Loucy (cell line): ENCODE data around the gene WDR4.

Experiments used
- H2AFZ ChIP-seq: fragments of 200-600 bp; sonication (generic); 2 replicates; pipeline ENCODE4 v1.6.0; 2016; ENCODE audit warnings: antibody characterized with exemption, mild to moderate bottlenecking, low read length, moderate library complexity
- H3F3A ChIP-seq: fragments of 200-600 bp; 2 replicates; pipeline ENCODE4 v1.6.0; 2016; ENCODE audit warnings: antibody characterized with exemption, low read depth, mild to moderate bottlenecking
- H3K27me3 ChIP-seq: fragments of 200-600 bp; sonication (generic); 2 replicates; pipeline ENCODE4 v1.6.1; 2014; ENCODE audit warnings: low read length, mild to moderate bottlenecking; ENCODE audit not compliant: insufficient read depth, poor library complexity, severe bottlenecking
- H3K36me3 ChIP-seq: fragments of 200-600 bp; sonication (generic); 2 replicates; pipeline ENCODE4 v1.6.1; 2016; ENCODE audit warnings: low read length; ENCODE audit not compliant: insufficient read depth
- H3K4me1 ChIP-seq: fragments of 200-600 bp; sonication (generic); 2 replicates; pipeline ENCODE4 v1.5.1; 2014; ENCODE audit warnings: low read length, mild to moderate bottlenecking; ENCODE audit not compliant: insufficient read depth, poor library complexity, severe bottlenecking
- H3K4me2 ChIP-seq: fragments of 200-600 bp; sonication (generic); 2 replicates; pipeline ENCODE4 v1.6.0; 2014; ENCODE audit warnings: antibody characterized with exemption, low read length, low read depth, mild to moderate bottlenecking; ENCODE audit not compliant: poor library complexity, severe bottlenecking
- H3K4me3 ChIP-seq: fragments of 200-600 bp; sonication (generic); 2 replicates; pipeline ENCODE4 v1.5.1; 2014; ENCODE audit warnings: low read length, mild to moderate bottlenecking, mixed read lengths; ENCODE audit not compliant: poor library complexity, severe bottlenecking
- H3K79me2 ChIP-seq: fragments of 200-600 bp; sonication (generic); 2 replicates; pipeline ENCODE4 v1.6.1; 2014; ENCODE audit warnings: low read length; ENCODE audit not compliant: insufficient read depth
- H3K9ac ChIP-seq: fragments of 200-600 bp; sonication (generic); 2 replicates; pipeline ENCODE4 v1.6.0; 2014; ENCODE audit warnings: mild to moderate bottlenecking, low read depth, low read length, moderate library complexity; ENCODE audit not compliant: poor library complexity, severe bottlenecking
- H3K9me2 ChIP-seq: fragments of 200-600 bp; sonication (generic); replicated peaks from 2 replicates; pipeline ENCODE4 v1.6.1; 2016; ENCODE audit warnings: low read depth, low read length, mixed read lengths
- H3K9me3 ChIP-seq: fragments of 200-600 bp; sonication (generic); 2 replicates; pipeline ENCODE4 v1.6.1; 2014; ENCODE audit warnings: mild to moderate bottlenecking, antibody characterized with exemption, low read length, low read depth; ENCODE audit not compliant: insufficient read depth
- H4K20me1 ChIP-seq: fragments of 200-600 bp; sonication (generic); 2 replicates; pipeline ENCODE4 v1.6.0; 2014; ENCODE audit warnings: antibody characterized with exemption, low read length, mild to moderate bottlenecking; ENCODE audit not compliant: insufficient read depth, poor library complexity, severe bottlenecking
- EZH2phosphoT487 ChIP-seq: fragments of 200-600 bp; IDR thresholded peaks from 2 replicates; pipeline ENCODE4 v1.6.1; 2018; ENCODE audit warnings: antibody characterized with exemption, mild to moderate bottlenecking, moderate library complexity, borderline replicate concordance
- TF ChIP-seq, protein P1 (sequence below): fragments of 200-600 bp; sonication (generic); conservative IDR thresholded peaks from 2 replicates; pipeline ENCODE4 v1.5.1; 2014; ENCODE audit warnings: mild to moderate bottlenecking, antibody characterized with exemption, low read length

Gene WDR4

GRCh38 chr21:42924433-42924751, 45.1 kb upstream of the WDR4 start:
- H3K4me2 ChIP-seq: peak overlapping the region; percentile 72
- no peak for TF ChIP-seq EZH2phosphoT487
- TF ChIP-seq, protein P1, sequence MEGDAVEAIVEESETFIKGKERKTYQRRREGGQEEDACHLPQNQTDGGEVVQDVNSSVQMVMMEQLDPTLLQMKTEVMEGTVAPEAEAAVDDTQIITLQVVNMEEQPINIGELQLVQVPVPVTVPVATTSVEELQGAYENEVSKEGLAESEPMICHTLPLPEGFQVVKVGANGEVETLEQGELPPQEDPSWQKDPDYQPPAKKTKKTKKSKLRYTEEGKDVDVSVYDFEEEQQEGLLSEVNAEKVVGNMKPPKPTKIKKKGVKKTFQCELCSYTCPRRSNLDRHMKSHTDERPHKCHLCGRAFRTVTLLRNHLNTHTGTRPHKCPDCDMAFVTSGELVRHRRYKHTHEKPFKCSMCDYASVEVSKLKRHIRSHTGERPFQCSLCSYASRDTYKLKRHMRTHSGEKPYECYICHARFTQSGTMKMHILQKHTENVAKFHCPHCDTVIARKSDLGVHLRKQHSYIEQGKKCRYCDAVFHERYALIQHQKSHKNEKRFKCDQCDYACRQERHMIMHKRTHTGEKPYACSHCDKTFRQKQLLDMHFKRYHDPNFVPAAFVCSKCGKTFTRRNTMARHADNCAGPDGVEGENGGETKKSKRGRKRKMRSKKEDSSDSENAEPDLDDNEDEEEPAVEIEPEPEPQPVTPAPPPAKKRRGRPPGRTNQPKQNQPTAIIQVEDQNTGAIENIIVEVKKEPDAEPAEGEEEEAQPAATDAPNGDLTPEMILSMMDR: no peak
- H3K9me2 ChIP-seq: no peaks in the 10 kb centered on the region
- peak overlapping the region; percentile 72 for H3K9ac ChIP-seq
- peaks cover 23% of the 10 kb centered on the region for H3K4me1 ChIP-seq
- H3K27me3 ChIP-seq: no peaks in the 10 kb centered on the region
- H3K9me3 ChIP-seq: no peaks in the 10 kb centered on the region
- no peaks in the 10 kb centered on the region for H3F3A ChIP-seq
- peak overlapping the region; percentile 47 for H2AFZ ChIP-seq
- H3K79me2 ChIP-seq: no peaks in the 10 kb centered on the region; the same call in 1 of the 2 replicates
- no peaks in the 10 kb centered on the region for H3K36me3 ChIP-seq
- H3K4me3 ChIP-seq: peak overlapping the region; percentile 64
- no peaks in the 10 kb centered on the region for H4K20me1 ChIP-seq

DNA sequence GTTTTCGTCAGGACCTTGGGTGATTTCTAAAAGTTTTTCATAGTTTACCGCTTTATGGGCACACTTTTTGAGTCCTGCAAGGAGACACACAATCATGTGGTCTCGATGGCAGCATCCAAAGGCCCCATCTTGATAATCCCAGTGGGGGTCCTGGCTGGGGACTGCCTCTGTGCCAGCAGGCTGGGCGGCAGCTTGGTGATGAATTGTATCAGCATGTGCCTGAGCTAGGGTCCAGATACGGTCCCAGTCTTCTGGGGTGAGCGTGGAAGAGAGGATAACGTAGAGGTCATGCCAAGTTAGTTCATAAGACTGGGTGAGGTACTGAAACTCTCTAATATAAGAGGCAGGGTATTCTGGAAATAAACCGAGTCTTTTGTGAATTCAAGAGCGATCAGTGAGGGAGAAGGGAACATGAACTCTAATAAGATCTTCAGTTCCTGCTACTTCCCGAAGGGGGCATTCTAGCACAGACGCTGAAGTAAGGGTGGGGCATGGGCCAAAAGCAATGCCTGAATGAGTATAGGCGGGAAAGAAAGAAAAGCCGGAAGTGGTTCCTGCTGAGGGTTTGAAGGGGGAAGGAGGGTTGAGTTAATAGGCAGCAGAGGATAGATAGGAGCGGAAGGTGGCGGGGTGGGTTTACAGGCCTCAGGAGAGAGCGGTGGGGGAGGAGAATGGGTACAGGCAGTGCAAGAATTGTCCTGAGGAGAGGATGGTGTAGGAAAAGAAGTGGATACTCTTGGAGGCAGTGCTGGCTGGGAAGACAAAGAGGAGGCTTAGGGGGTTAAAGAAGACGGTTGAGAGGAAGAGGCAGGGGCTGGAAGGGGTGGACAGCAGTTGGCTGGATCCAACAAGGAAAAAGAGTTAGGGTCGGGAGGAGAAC, 44.5 kb upstream of the WDR4 start:
- TF ChIP-seq EZH2phosphoT487: no peak
- TF ChIP-seq, protein P1: peak; percentile 85
- Histone ChIP-seq H3K4me3 (peak overlapping the region; percentile 64), H3F3A (no peaks in the 10 kb centered on the region), H3K4me2 (peak overlapping the region; percentile 72), H3K27me3 (no peaks in the 10 kb centered on the region), H3K79me2 (no peaks in the 10 kb centered on the region; the same call in 1 of the 2 replicates), H4K20me1 (no peaks in the 10 kb centered on the region), H3K9ac (peak overlapping the region; percentile 72), H3K36me3 (no peaks in the 10 kb centered on the region), H2AFZ (peak overlapping the region; percentile 66), H3K4me1 (peaks cover 23% of the 10 kb centered on the region), H3K9me2 (no peaks in the 10 kb centered on the region), H3K9me3 (no peaks in the 10 kb centered on the region)

DNA sequence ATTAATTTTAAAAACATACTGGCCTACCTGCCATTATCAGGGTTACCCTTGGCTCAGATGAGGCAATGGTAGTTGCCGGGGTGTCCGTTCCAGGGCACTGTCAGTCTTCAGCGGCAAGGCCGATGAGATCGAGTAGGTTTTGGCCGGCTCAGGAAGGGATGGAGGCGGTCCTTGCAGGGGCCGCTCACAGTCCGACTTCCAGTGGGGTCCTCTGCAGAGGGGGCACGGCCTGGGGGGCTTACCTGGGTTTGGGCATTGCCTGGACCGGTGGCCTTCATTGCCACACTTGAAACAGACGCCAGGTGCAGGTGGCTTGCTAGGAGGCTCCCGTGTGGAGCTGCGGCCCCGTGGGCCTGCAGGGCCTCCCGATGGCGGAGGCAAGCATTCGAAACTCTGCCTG, 43.6 kb upstream of the WDR4 start:
- Histone ChIP-seq H3K9me2 (no peaks in the 10 kb centered on the region), H2AFZ (no peak overlapping the region), H3K4me1 (peaks cover 23% of the 10 kb centered on the region), H3F3A (no peaks in the 10 kb centered on the region), H3K9ac (peak overlapping the region; percentile 60), H3K4me3 (no peak overlapping the region), H3K36me3 (no peaks in the 10 kb centered on the region), H3K79me2 (no peaks in the 10 kb centered on the region; the same call in 1 of the 2 replicates), H4K20me1 (no peaks in the 10 kb centered on the region), H3K27me3 (no peaks in the 10 kb centered on the region), H3K4me2 (no peak overlapping the region), H3K9me3 (no peaks in the 10 kb centered on the region)
- TF ChIP-seq, protein P1: no peak
- TF ChIP-seq EZH2phosphoT487: no peak
